Stimulated activated CD4-positive, alpha-beta T cell treated with anti-CD3 and anti-CD28 coated beads, Interleukin-4, amount 100 ng/mL, for 4 hours (primary cell): Measurements from ENCODE around the gene NRG2.

ENCODE experiments used
- DNase-seq, 2 experiments: peaks; one replicate each; pipeline ENCODE4 v3.0.0-alpha.2; 2020

The NRG2 gene

GRCh38 chr5:139831624-139832023, 211.5 kb downstream of the NRG2 start:
- no peak for DNase-seq

- DNase-seq: no peak
Observed at GRCh38 chr5:139829471-139829870, 213.6 kb downstream of the NRG2 start.

DNA sequence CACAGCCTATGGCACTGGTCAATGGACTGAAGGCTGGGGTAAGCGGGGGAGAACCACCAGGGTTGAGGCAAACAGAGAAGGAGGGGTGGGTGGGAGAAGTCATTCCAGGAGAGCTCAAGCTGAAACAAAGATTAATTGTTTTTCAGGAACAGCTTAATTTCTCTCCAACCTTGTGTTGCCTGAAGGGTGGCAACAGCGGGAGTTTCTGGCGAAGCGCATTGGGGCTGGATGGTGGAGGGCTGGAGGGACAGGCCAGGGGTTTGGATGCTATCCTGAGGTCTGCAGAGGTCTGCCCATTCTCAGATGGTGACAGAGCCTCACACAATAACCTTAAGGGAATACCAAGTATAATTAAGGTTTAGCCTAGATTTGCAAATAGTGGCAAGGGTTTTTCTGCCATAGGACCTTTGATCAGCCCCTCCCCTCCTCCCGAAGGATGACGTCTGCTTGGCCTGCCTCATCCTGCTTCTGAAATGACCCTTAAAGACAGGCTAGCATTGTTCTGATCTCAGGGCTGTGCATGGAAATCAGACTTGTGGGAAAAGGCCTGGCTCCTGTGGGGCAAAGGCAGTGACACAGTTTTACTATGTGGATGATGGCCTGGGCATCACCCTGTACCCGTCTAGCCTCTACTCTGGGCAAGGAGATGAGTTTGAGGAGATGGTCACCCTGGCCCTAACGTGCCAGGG, 214.7 kb downstream of the NRG2 start:
- no peak for DNase-seq

- no peak for DNase-seq
Observed at GRCh38 chr5:139825690-139826089, 217.4 kb downstream of the NRG2 start.

- no peak for DNase-seq
Observed at GRCh38 chr5:139823757-139824355, 219.2 kb downstream of the NRG2 start.

GRCh38 chr5:139822553-139823425, 220.3 kb downstream of the NRG2 start:
- no peak for DNase-seq

- DNase-seq: no peak
Observed at GRCh38 chr5:139821806-139822552, 221.1 kb downstream of the NRG2 start.

GRCh38 chr5:139820606-139821005, 222.5 kb downstream of the NRG2 start:
- no peak for DNase-seq

GRCh38 chr5:139820130-139820529, 223.0 kb downstream of the NRG2 start:
- DNase-seq: no peak

GRCh38 chr5:139817970-139818369, 225.1 kb downstream of the NRG2 start:
- DNase-seq: no peak

DNA sequence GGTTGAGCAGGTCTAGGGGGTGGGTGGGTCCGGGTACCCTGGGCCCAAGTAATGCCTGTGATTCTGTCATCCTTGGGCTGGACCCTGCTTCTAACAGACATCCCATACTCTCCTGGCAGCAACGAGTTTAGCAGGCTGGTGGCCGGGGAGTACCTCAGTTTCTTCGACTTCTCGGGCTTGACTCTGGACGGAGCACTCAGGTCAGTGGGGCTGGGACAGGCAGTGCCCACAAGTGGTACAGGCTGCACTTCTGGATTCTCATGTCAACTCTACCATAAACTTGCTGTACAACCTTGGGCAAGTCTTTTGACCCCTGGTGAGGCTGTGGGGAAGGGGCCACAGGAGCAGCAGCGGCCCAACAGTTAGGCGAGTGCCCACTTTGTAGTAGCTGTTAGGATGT, 225.7 kb downstream of the NRG2 start:
- no peak for DNase-seq

GRCh38 chr5:139816566-139816965, 226.5 kb downstream of the NRG2 start:
- no peak for DNase-seq

DNA sequence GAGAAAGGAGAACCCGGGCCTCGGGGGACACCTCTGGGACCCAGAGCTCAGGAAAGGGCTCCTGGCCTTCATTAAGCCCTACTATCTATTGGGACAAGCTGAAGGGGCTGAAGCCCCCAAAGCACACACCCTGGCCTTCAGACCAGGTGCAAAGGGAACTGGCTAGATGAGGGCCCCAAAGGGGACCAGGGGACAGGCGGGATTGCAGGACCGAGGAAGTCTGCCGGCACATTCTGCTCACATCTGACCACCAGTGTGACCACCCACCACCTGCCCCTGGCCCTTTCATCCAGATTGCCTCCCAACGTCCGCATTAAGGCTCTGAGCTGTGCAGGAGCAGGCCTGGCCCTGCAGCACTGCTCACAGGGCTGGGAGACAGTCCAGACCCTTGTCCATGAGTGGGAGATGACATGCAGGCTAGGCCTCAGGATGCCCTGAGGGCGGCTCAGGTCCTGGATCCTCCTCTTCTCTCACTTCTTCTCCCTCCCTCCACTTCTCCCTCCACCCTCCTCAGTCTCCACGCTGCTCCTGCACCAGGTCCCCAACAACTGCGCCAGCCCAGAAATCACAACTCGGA, 228.3 kb downstream of the NRG2 start:
- DNase-seq: no peak

DNA sequence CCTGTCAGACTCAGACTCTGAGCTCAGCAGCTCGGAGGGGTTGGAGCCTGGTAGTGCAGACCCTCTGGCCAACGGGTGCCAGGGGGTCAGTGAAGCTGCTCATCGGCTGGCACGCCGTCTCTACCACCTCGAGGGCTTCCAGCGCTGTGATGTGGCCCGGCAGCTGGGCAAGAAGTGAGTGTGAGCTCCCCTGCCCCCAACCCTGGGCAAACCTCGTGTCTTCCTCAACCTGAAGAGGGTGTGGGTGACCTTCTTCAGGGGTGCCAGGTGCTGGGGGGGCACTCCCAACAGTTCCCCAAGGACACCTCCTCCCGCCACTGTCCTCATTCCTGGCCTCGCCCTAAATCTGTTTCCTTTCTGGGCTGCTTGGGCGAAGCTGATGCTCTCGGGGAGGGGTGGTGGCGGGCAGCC, 228.9 kb downstream of the NRG2 start:
- DNase-seq: no peak

- no peak for DNase-seq
Observed at GRCh38 chr5:139812836-139813805, 230.0 kb downstream of the NRG2 start.

DNA sequence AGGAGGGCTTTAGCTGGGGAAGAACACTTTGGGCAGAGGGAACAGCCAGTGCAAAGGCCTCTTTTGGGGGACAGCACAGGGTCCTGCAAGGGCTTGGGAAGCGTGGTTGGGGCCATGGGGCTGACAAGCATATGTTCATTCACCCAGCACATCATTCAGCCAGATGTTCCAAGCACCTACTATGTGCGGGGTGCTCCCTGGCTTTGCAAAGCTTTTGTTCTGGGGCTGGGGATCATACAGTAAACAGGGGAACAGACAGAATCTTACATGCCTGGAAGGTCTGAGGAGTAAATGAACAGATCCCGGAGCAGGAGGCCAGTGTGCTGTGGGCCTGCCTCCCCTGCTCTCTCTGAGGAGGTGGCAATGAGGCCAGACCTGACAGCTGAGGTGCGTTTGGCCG, 230.8 kb downstream of the NRG2 start:
- DNase-seq: no peak

GRCh38 chr5:139811274-139811607, 231.9 kb downstream of the NRG2 start:
- no peak for DNase-seq

- DNase-seq: no peak
Observed at GRCh38 chr5:139810341-139811273, 232.5 kb downstream of the NRG2 start.

DNA sequence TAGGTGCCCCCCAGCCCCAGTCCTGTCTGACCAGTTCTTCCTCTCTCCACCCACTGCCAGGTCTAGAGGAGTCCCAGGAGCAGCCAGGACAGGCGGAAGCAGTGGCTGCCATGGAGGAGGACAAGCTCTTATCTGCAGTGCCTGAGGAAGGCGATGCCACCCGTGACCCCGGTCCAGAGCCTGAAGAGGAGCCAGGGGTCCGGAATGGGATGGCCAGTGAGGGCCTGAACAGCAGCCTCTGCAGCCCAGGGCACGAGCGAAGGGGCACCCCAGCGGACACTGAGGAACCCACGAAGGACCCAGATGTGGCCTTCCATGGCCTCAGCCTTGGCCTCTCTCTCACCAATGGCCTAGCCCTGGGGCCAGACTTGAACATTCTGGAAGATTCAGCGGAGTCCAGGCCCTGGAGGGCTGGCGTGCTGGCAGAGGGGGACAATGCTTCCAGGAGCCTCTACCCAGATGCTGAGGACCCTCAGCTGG, 233.7 kb downstream of the NRG2 start:
- DNase-seq: no peak
